COLO829 (cell line): Measurements from ENCODE around the gene PKP3.
"Not testable (repeated sequence)": the region's sequence is repeated elsewhere in the genome, so short reads cannot be mapped to it uniquely, and the experiment has no call there.

ENCODE experiments used
- DNase-seq: peaks from one replicate; pipeline ENCODE4 v3.0.0; 2012; ENCODE audit warnings: low spot score

Gene PKP3

GRCh38 chr11:425301-425700, 31.3 kb downstream of the PKP3 start:
- no peak for DNase-seq

GRCh38 chr11:426851-427250, 32.8 kb downstream of the PKP3 start:
- no peak for DNase-seq

- DNase-seq = no peak
Observed at GRCh38 chr11:428295-428694, 34.3 kb downstream of the PKP3 start.

GRCh38 chr11:429391-429790, 35.4 kb downstream of the PKP3 start:
- no peak for DNase-seq

GRCh38 chr11:429931-430456, 36.0 kb downstream of the PKP3 start:
- peak; percentile 12 for DNase-seq

- no peak for DNase-seq
Observed at GRCh38 chr11:431921-432320, 37.9 kb downstream of the PKP3 start.

- DNase-seq = no peak
Observed at GRCh38 chr11:432501-433100, 38.6 kb downstream of the PKP3 start.

- no peak for DNase-seq
Observed at GRCh38 chr11:433111-433510, 39.1 kb downstream of the PKP3 start.

- no peak for DNase-seq
Observed at GRCh38 chr11:433641-434040, 39.6 kb downstream of the PKP3 start.

- DNase-seq = no peak
Observed at GRCh38 chr11:434496-434895, 40.5 kb downstream of the PKP3 start.

GRCh38 chr11:434999-435740, 41.2 kb downstream of the PKP3 start:
- DNase-seq = not testable (repeated sequence)

- DNase-seq = no peak
Observed at GRCh38 chr11:437228-437870, 43.3 kb downstream of the PKP3 start.

GRCh38 chr11:438101-438844, 44.3 kb downstream of the PKP3 start:
- DNase-seq = no peak

- DNase-seq = no peak
Observed at GRCh38 chr11:439315-440064, 45.5 kb downstream of the PKP3 start.

- no peak for DNase-seq
Observed at GRCh38 chr11:440065-441042, 46.3 kb downstream of the PKP3 start.

- no peak for DNase-seq
Observed at GRCh38 chr11:441043-441417, 47.0 kb downstream of the PKP3 start.

- no peak for DNase-seq
Observed at GRCh38 chr11:441418-442274, 47.6 kb downstream of the PKP3 start, which contains the start of gene ANO9. Gene ANO9 (minus strand): TSS chr11:442011. CDS start chr11:441926, 85 bp downstream.

- no peak for DNase-seq
Observed at GRCh38 chr11:442611-443081, 48.6 kb downstream of the PKP3 start.

GRCh38 chr11:443542-444199, 49.7 kb downstream of the PKP3 start:
- peak; percentile 10 for DNase-seq
